ENCODE measurements around the gene CELSR1. TPM values are rescaled to one million over a fixed set of nuclear protein-coding genes. Genes with fewer than 3 reads are reported as not detected.

CELSR1 gene
- total RNA-seq, 1 donor from 2014 or later = 0.27 TPM

- DNase-seq = no peak
- TF ChIP-seq CTCF (IDR thresholded peaks at IDR 0.05; ENCODE audit: partially characterized antibody, unreplicated experiment) = no peak
- Mint-ChIP-seq H3K27ac (ENCODE audit: unreplicated experiment) (no peak overlapping the region), H3K4me3 (ENCODE audit: unreplicated experiment) (no peak overlapping the region), H3K9me3 (ENCODE audit: unreplicated experiment) (peaks cover 4% of the 10 kb centered on the region), H3K27me3 (ENCODE audit: unreplicated experiment) (peaks cover 7% of the 10 kb centered on the region), H3K36me3 (ENCODE audit: unreplicated experiment) (peaks cover under 1% of the 10 kb centered on the region), H3K4me1 (ENCODE audit: low read depth, unreplicated experiment) (no peaks in the 10 kb centered on the region)
These were observed 67.7 kb downstream of the CELSR1 start for GRCh38 chr22:46469711-46470110.

- H3K4me1 Mint-ChIP-seq (ENCODE audit: low read depth, unreplicated experiment) = no peaks in the 10 kb centered on the region
- H3K27me3 Mint-ChIP-seq (ENCODE audit: unreplicated experiment) = peaks cover 10% of the 10 kb centered on the region
- no peak for DNase-seq
- H3K36me3 Mint-ChIP-seq (ENCODE audit: unreplicated experiment) = no peaks in the 10 kb centered on the region
- no peak for TF ChIP-seq CTCF (IDR thresholded peaks at IDR 0.05; ENCODE audit: partially characterized antibody, unreplicated experiment)
- no peak overlapping the region for H3K4me3 Mint-ChIP-seq (ENCODE audit: unreplicated experiment)
- H3K9me3 Mint-ChIP-seq (ENCODE audit: unreplicated experiment) = peaks cover 4% of the 10 kb centered on the region
- H3K27ac Mint-ChIP-seq (ENCODE audit: unreplicated experiment) = no peak overlapping the region
These were observed 70.4 kb downstream of the CELSR1 start for GRCh38 chr22:46467006-46467405.

- no peak for DNase-seq
- Mint-ChIP-seq H3K27ac (ENCODE audit: unreplicated experiment) (no peak overlapping the region), H3K4me3 (ENCODE audit: unreplicated experiment) (no peak overlapping the region), H3K4me1 (ENCODE audit: low read depth, unreplicated experiment) (no peaks in the 10 kb centered on the region), H3K9me3 (ENCODE audit: unreplicated experiment) (peaks cover 4% of the 10 kb centered on the region), H3K36me3 (ENCODE audit: unreplicated experiment) (no peaks in the 10 kb centered on the region), H3K27me3 (ENCODE audit: unreplicated experiment) (peaks cover 10% of the 10 kb centered on the region)
- TF ChIP-seq CTCF (IDR thresholded peaks at IDR 0.05; ENCODE audit: partially characterized antibody, unreplicated experiment) = no peak
These were observed 71.2 kb downstream of the CELSR1 start for GRCh38 chr22:46466255-46466676.

GRCh38 chr22:46465793-46466192 lies 71.6 kb downstream of the CELSR1 start:
- no peaks in the 10 kb centered on the region for H3K4me1 Mint-ChIP-seq (ENCODE audit: low read depth, unreplicated experiment)
- no peak for TF ChIP-seq CTCF (IDR thresholded peaks at IDR 0.05; ENCODE audit: partially characterized antibody, unreplicated experiment)
- no peak overlapping the region for H3K4me3 Mint-ChIP-seq (ENCODE audit: unreplicated experiment)
- DNase-seq = no peak
- peaks cover 10% of the 10 kb centered on the region for H3K27me3 Mint-ChIP-seq (ENCODE audit: unreplicated experiment)
- no peak overlapping the region for H3K27ac Mint-ChIP-seq (ENCODE audit: unreplicated experiment)
- H3K9me3 Mint-ChIP-seq (ENCODE audit: unreplicated experiment) = peaks cover 4% of the 10 kb centered on the region
- H3K36me3 Mint-ChIP-seq (ENCODE audit: unreplicated experiment) = no peaks in the 10 kb centered on the region

- H3K4me1 Mint-ChIP-seq (ENCODE audit: low read depth, unreplicated experiment) = no peaks in the 10 kb centered on the region
- no peak for TF ChIP-seq CTCF (IDR thresholded peaks at IDR 0.05; ENCODE audit: partially characterized antibody, unreplicated experiment)
- no peak for DNase-seq
- no peak overlapping the region for H3K27ac Mint-ChIP-seq (ENCODE audit: unreplicated experiment)
- H3K36me3 Mint-ChIP-seq (ENCODE audit: unreplicated experiment) = no peaks in the 10 kb centered on the region
- no peak overlapping the region for H3K4me3 Mint-ChIP-seq (ENCODE audit: unreplicated experiment)
- peaks cover 3% of the 10 kb centered on the region for H3K9me3 Mint-ChIP-seq (ENCODE audit: unreplicated experiment)
- H3K27me3 Mint-ChIP-seq (ENCODE audit: unreplicated experiment) = peaks cover 9% of the 10 kb centered on the region
These were observed 72.1 kb downstream of the CELSR1 start for GRCh38 chr22:46465345-46465720.

All from glutamatergic neuron (in vitro differentiated cells).